ENCODE data around the gene UVRAG. TPM values are rescaled to one million over a fixed set of nuclear protein-coding genes. Genes with fewer than 3 reads are reported as not detected.

The UVRAG gene
- total RNA-seq, 1 experiment from 2014 or later = 52.7 TPM

DNA sequence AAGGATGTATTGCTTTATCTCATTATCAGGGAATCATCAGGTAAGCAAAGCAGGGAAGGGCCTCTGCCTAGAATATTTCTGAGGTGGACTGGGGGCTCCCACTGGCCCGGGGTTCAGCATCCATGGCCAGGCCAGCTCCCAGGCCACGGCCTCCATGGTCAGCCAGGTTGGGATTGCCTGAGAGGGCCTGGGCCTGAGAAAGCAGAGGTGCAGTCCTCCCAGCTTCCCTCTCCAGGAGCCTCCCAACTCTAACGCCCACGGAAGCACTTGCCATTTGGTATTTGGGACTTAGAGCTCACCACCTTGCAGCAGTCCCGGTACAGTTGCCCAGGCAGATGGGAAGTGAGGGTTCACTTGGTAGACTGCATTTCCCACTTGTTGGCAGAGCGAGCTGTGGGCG, 33.7 kb upstream of the UVRAG start:
- H3K9me2 ChIP-seq (replicated peaks; ENCODE audit: insufficient read depth, low read length) = no peaks in the 10 kb centered on the region
- H3K4me3 ChIP-seq (ENCODE audit: low read length) = no peak overlapping the region
- H3K79me2 ChIP-seq (ENCODE audit: low read length) = no peaks in the 10 kb centered on the region
- H3K4me2 ChIP-seq (ENCODE audit: low read depth, low read length, poor library complexity, severe bottlenecking) = no peak overlapping the region
- no peaks in the 10 kb centered on the region for H3K36me3 ChIP-seq (ENCODE audit: insufficient read depth, low read length)
- H2AFZ ChIP-seq (ENCODE audit: low read length) = no peak overlapping the region
- H3K9me3 ChIP-seq (ENCODE audit: low read length) = no peaks in the 10 kb centered on the region
- no peak overlapping the region for H3K27ac ChIP-seq (ENCODE audit: low read length)
- no peaks in the 10 kb centered on the region for H4K20me1 ChIP-seq (ENCODE audit: insufficient read depth, low read depth, low read length)
- DNase-seq = no peak
- no peaks in the 10 kb centered on the region for H3K27me3 ChIP-seq (ENCODE audit: low read length)
- no peak overlapping the region for H3K9ac ChIP-seq (ENCODE audit: low read length)
- no peaks in the 10 kb centered on the region for H3K4me1 ChIP-seq (ENCODE audit: low read length)

DNA sequence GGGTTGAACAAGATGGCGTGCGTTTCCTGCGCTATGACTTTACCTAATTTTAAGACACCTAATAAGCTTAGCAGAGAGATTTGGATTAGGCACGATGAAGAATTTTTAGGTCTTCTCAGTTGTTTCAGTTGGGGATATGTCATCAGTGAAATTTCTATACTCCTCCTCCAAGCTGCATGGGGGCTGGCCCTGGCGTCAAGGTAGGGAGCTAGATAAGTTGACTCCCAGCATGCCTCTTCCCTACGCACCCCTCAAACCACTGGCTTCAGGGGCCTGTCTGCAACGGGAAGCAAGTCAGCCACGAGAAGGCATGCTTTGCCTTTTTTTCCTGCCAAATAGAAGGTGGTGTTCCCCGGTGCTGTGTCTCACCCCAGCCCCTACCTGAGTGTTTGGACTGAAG, 33.2 kb upstream of the UVRAG start:
- no peak overlapping the region for H3K4me2 ChIP-seq (ENCODE audit: low read depth, low read length, poor library complexity, severe bottlenecking)
- H3K79me2 ChIP-seq (ENCODE audit: low read length) = no peaks in the 10 kb centered on the region
- H4K20me1 ChIP-seq (ENCODE audit: insufficient read depth, low read depth, low read length) = no peaks in the 10 kb centered on the region
- no peaks in the 10 kb centered on the region for H3K27me3 ChIP-seq (ENCODE audit: low read length)
- H3K9me3 ChIP-seq (ENCODE audit: low read length) = no peaks in the 10 kb centered on the region
- no peaks in the 10 kb centered on the region for H3K36me3 ChIP-seq (ENCODE audit: insufficient read depth, low read length)
- no peak overlapping the region for H3K9ac ChIP-seq (ENCODE audit: low read length)
- H3K27ac ChIP-seq (ENCODE audit: low read length) = no peak overlapping the region
- no peaks in the 10 kb centered on the region for H3K9me2 ChIP-seq (replicated peaks; ENCODE audit: insufficient read depth, low read length)
- H3K4me1 ChIP-seq (ENCODE audit: low read length) = no peaks in the 10 kb centered on the region
- no peak overlapping the region for H2AFZ ChIP-seq (ENCODE audit: low read length)
- no peak overlapping the region for H3K4me3 ChIP-seq (ENCODE audit: low read length)
- no peak for DNase-seq

DNA sequence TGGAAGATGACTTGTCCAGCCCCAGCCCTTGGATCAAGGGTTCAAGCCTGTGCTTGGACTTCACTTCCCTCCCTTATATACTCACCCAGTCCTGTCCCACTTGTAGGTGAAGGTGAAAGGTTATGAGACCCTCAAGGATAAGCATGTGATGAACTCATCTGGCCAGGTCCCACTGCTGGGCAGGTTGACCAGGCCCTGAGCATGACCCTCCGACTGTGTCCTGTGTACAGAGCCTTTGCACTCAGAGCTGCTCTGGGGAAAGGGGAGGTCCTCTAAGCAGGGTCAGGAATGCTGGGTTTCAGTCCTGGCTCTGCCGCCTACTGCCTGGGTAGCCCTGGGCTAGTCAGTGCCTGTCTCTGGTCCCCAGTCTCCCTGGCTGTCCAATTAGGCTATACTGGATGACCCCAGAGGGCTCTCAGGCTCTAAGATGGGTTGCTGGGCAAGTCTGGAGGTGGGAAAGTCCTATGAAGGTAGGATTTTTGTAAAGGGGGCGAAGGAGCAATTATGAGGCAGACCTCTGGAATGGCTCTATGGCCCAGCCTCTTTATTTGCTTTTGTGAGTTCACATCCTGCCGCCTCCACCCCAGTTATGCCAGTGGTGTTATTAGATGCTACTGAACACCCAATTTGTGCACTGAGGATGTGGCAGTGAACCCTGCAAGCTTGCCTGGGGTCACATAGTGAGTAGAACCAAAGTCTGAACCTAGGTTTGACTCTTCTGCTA, 32.3 kb upstream of the UVRAG start:
- no peak overlapping the region for H3K27ac ChIP-seq (ENCODE audit: low read length)
- H3K79me2 ChIP-seq (ENCODE audit: low read length) = no peaks in the 10 kb centered on the region
- H3K4me2 ChIP-seq (ENCODE audit: low read depth, low read length, poor library complexity, severe bottlenecking) = no peak overlapping the region
- no peak overlapping the region for H3K9ac ChIP-seq (ENCODE audit: low read length)
- no peaks in the 10 kb centered on the region for H3K9me3 ChIP-seq (ENCODE audit: low read length)
- H2AFZ ChIP-seq (ENCODE audit: low read length) = no peak overlapping the region
- no peak overlapping the region for H3K4me3 ChIP-seq (ENCODE audit: low read length)
- no peaks in the 10 kb centered on the region for H3K27me3 ChIP-seq (ENCODE audit: low read length)
- no peaks in the 10 kb centered on the region for H3K9me2 ChIP-seq (replicated peaks; ENCODE audit: insufficient read depth, low read length)
- no peak for DNase-seq
- H3K36me3 ChIP-seq (ENCODE audit: insufficient read depth, low read length) = no peaks in the 10 kb centered on the region
- no peaks in the 10 kb centered on the region for H4K20me1 ChIP-seq (ENCODE audit: insufficient read depth, low read depth, low read length)
- no peaks in the 10 kb centered on the region for H3K4me1 ChIP-seq (ENCODE audit: low read length)

DNA sequence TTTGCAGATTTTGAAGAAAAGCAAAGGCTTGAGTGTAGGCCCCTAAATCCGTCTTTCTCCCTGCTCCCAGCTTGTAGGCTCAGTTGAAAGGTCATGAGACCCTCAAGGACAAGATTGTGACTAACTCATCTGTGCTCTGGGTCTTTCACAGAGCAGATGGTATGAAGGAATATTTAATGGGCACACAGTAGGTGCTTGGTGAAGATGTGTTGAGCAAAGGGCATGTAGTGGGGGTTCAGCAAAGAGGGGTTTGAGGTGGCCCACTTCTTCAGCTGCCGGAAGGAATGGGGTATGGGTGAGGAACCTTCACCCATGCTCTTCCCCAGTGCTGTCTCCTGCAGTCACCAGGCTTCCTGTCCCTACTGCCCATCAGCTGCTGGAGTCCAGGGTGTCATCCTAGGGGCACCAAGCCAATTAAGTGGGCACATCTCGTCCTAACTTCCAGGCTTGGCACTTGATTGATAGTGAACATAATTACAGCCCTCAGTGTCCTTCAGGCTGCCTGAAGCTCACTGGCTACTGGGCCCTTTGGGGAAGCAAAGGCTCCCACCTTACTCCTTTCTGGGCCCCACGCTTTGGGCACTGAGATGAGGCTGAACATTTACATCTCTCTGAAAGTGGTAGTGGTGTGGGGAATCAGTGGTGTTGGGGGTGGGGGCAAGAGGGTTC, 31.5 kb upstream of the UVRAG start:
- H3K27ac ChIP-seq (ENCODE audit: low read length) = no peak overlapping the region
- no peak overlapping the region for H2AFZ ChIP-seq (ENCODE audit: low read length)
- H3K4me2 ChIP-seq (ENCODE audit: low read depth, low read length, poor library complexity, severe bottlenecking) = no peak overlapping the region
- H3K79me2 ChIP-seq (ENCODE audit: low read length) = no peaks in the 10 kb centered on the region
- no peak overlapping the region for H3K4me3 ChIP-seq (ENCODE audit: low read length)
- H4K20me1 ChIP-seq (ENCODE audit: insufficient read depth, low read depth, low read length) = no peaks in the 10 kb centered on the region
- no peaks in the 10 kb centered on the region for H3K9me3 ChIP-seq (ENCODE audit: low read length)
- H3K9me2 ChIP-seq (replicated peaks; ENCODE audit: insufficient read depth, low read length) = no peaks in the 10 kb centered on the region
- DNase-seq = no peak
- H3K4me1 ChIP-seq (ENCODE audit: low read length) = no peaks in the 10 kb centered on the region
- no peaks in the 10 kb centered on the region for H3K36me3 ChIP-seq (ENCODE audit: insufficient read depth, low read length)
- no peaks in the 10 kb centered on the region for H3K27me3 ChIP-seq (ENCODE audit: low read length)
- no peak overlapping the region for H3K9ac ChIP-seq (ENCODE audit: low read length)

DNA sequence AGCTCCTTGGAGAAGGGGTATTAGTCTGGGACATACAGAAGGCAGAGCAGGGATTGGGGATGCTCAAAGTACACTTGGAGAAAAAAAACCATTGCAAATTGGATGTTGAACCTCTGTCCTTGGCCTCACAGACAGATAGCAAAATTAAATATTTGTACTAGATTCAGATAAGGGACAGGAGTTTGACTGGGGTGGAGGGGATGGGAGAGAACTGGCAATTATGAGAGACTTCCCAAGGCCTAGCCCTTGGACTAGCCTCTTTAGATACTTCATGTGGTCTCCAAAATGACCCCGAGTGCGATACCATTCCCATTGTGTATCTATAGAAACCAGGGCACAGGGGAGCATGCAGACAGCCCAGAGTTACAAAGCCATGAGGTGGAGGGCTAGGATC, 30.9 kb upstream of the UVRAG start:
- no peak overlapping the region for H3K9ac ChIP-seq (ENCODE audit: low read length)

DNA sequence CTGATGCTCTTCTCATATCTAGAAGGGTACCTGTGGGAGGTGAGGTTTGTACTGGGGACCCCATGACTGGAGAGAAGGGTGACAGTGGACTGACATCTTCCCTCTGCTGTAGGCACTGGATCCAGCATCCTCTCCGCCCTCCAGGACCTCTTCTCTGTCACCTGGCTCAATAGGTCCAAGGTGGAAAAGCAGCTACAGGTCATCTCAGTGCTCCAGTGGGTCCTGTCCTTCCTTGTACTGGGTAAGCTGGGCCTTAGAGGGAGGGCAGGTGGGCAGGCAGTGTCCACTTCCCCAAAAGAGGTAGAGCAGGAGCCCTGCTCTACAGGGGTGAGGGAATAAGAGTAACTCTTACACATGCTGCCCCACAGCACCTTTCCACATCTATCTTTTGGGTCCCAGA, 30.5 kb upstream of the UVRAG start:
- H3K79me2 ChIP-seq (ENCODE audit: low read length) = no peaks in the 10 kb centered on the region
- H2AFZ ChIP-seq (ENCODE audit: low read length) = no peak overlapping the region
- H3K9me3 ChIP-seq (ENCODE audit: low read length) = no peaks in the 10 kb centered on the region
- no peak overlapping the region for H3K4me3 ChIP-seq (ENCODE audit: low read length)
- H3K9ac ChIP-seq (ENCODE audit: low read length) = no peak overlapping the region
- H3K36me3 ChIP-seq (ENCODE audit: insufficient read depth, low read length) = no peaks in the 10 kb centered on the region
- H3K27me3 ChIP-seq (ENCODE audit: low read length) = no peaks in the 10 kb centered on the region
- no peak overlapping the region for H3K27ac ChIP-seq (ENCODE audit: low read length)
- no peaks in the 10 kb centered on the region for H3K9me2 ChIP-seq (replicated peaks; ENCODE audit: insufficient read depth, low read length)
- no peaks in the 10 kb centered on the region for H4K20me1 ChIP-seq (ENCODE audit: insufficient read depth, low read depth, low read length)
- no peak overlapping the region for H3K4me2 ChIP-seq (ENCODE audit: low read depth, low read length, poor library complexity, severe bottlenecking)
- H3K4me1 ChIP-seq (ENCODE audit: low read length) = no peaks in the 10 kb centered on the region
- no peak for DNase-seq

More for the DNA sequence above, 30.9 kb upstream of the UVRAG start:
- no peak for DNase-seq
- Histone ChIP-seq H3K4me3 (ENCODE audit: low read length) (no peak overlapping the region), H3K79me2 (ENCODE audit: low read length) (no peaks in the 10 kb centered on the region), H3K9me3 (ENCODE audit: low read length) (no peaks in the 10 kb centered on the region), H3K27me3 (ENCODE audit: low read length) (no peaks in the 10 kb centered on the region), H2AFZ (ENCODE audit: low read length) (no peak overlapping the region), H3K4me2 (ENCODE audit: low read depth, low read length, poor library complexity, severe bottlenecking) (no peak overlapping the region), H3K36me3 (ENCODE audit: insufficient read depth, low read length) (no peaks in the 10 kb centered on the region), H3K9me2 (replicated peaks; ENCODE audit: insufficient read depth, low read length) (no peaks in the 10 kb centered on the region), H4K20me1 (ENCODE audit: insufficient read depth, low read depth, low read length) (no peaks in the 10 kb centered on the region), H3K27ac (ENCODE audit: low read length) (no peak overlapping the region), H3K4me1 (ENCODE audit: low read length) (no peaks in the 10 kb centered on the region)

DNA sequence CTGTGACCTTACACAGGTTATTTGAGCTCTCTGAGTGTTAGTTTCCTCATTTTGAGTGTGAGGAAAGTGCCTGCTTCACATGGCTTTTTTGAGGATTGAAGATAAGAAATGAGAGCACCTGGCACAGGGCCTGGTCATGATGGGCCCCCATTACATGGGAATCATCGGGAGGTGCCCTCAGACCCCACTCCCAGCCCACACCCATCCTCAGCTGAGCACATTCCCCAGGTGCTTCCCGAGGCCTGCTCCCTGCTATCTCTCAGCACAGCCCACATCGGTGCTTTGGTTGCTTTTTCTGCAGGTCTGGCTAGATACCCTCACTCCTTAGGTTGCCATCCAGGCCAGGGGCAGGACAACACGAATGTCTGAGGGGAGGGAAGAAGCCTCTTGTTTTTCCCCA, 29.8 kb upstream of the UVRAG start:
- H3K9me3 ChIP-seq (ENCODE audit: low read length) = no peaks in the 10 kb centered on the region
- H3K36me3 ChIP-seq (ENCODE audit: insufficient read depth, low read length) = no peaks in the 10 kb centered on the region
- H3K4me2 ChIP-seq (ENCODE audit: low read depth, low read length, poor library complexity, severe bottlenecking) = no peak overlapping the region
- H4K20me1 ChIP-seq (ENCODE audit: insufficient read depth, low read depth, low read length) = no peaks in the 10 kb centered on the region
- no peaks in the 10 kb centered on the region for H3K4me1 ChIP-seq (ENCODE audit: low read length)
- no peaks in the 10 kb centered on the region for H3K27me3 ChIP-seq (ENCODE audit: low read length)
- H3K27ac ChIP-seq (ENCODE audit: low read length) = no peak overlapping the region
- H2AFZ ChIP-seq (ENCODE audit: low read length) = no peak overlapping the region
- no peak for DNase-seq
- H3K4me3 ChIP-seq (ENCODE audit: low read length) = no peak overlapping the region
- H3K9me2 ChIP-seq (replicated peaks; ENCODE audit: insufficient read depth, low read length) = no peaks in the 10 kb centered on the region
- no peak overlapping the region for H3K9ac ChIP-seq (ENCODE audit: low read length)
- no peaks in the 10 kb centered on the region for H3K79me2 ChIP-seq (ENCODE audit: low read length)

DNA sequence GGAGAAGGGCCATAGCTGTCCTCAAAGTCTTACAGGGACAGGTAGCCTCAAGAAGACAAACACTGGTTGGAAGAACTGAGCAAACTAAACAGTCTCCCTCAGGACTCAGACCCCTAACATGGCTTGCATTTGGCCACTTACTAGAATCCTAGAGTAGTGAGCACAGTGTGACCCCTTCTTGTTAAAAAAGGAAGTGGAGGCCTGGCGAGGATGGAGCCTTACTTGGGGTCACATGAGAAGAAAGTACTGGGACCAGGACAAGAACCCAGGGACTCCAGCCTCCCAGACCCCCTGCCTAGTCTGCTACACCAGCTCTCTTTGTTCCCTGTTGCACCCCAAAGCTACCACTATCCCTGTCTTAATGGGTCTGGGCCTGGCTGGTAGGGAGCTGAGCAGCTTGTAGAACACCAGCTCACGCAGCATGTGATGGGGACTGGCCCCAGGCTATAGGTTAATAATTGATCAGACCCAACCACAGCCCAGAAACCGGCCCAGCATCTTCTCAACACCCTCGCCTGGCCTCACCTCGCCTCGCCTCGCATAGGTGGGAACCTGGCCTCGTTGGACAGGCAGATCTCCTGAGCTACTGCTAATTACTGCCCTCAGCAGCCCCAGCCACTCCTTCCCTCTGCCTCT, 28.8 kb upstream of the UVRAG start:
- Histone ChIP-seq H3K79me2 (ENCODE audit: low read length) (no peaks in the 10 kb centered on the region), H3K9me3 (ENCODE audit: low read length) (no peaks in the 10 kb centered on the region), H3K9me2 (replicated peaks; ENCODE audit: insufficient read depth, low read length) (no peaks in the 10 kb centered on the region), H3K36me3 (ENCODE audit: insufficient read depth, low read length) (no peaks in the 10 kb centered on the region), H3K27me3 (ENCODE audit: low read length) (no peaks in the 10 kb centered on the region), H3K4me2 (ENCODE audit: low read depth, low read length, poor library complexity, severe bottlenecking) (no peak overlapping the region), H3K27ac (ENCODE audit: low read length) (no peak overlapping the region), H3K4me3 (ENCODE audit: low read length) (no peak overlapping the region), H4K20me1 (ENCODE audit: insufficient read depth, low read depth, low read length) (no peaks in the 10 kb centered on the region), H2AFZ (ENCODE audit: low read length) (no peak overlapping the region), H3K9ac (ENCODE audit: low read length) (no peak overlapping the region), H3K4me1 (ENCODE audit: low read length) (no peaks in the 10 kb centered on the region)
- no peak for DNase-seq
